HTERT RPE-1 (cell line): Measurements from ENCODE around the gene TFDP2.
"Not testable (repeated sequence)": the region's sequence is repeated elsewhere in the genome, so short reads cannot be mapped to it uniquely, and the experiment has no call there.

Experiments used
- in situ Hi-C: fragments of 300-500 bp; cut with MboI; formaldehyde crosslinking; loops from 4 replicates; pipeline ENCODE4 v1.14.3; 2020; ENCODE audit warnings: low sequenced_read_pairs

Gene TFDP2

DNA sequence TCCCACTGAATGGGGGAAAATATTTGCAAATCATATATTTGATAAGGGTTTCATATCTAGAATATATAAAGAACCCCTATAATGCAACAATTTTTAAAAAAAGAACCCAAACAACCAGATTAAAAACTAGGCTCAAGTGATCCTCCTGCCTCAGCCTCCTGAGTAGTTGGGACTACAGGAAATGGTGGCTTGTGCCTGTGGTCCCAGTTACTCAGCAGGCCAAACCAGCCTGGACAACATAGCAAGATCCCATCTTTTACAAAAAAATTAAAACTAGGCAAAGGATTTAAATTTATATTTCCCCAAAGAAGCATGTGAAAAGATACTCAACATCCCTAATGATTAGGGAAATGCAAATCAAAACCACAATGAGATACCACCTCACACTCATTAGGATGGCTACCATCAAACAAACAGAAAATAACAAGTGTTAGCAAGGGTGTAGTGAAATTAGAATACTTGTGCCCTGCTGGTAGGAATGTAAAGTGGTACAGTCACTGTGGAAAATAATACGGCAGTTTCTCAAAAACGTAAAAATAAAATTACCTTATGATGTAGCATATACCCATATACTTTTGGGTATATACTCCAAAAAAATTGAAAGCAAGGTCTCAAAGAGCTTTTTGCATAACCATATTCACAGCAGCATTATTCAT, 19.7 kb downstream of the TFDP2 start:
- in situ Hi-C loops = no loop called here

DNA sequence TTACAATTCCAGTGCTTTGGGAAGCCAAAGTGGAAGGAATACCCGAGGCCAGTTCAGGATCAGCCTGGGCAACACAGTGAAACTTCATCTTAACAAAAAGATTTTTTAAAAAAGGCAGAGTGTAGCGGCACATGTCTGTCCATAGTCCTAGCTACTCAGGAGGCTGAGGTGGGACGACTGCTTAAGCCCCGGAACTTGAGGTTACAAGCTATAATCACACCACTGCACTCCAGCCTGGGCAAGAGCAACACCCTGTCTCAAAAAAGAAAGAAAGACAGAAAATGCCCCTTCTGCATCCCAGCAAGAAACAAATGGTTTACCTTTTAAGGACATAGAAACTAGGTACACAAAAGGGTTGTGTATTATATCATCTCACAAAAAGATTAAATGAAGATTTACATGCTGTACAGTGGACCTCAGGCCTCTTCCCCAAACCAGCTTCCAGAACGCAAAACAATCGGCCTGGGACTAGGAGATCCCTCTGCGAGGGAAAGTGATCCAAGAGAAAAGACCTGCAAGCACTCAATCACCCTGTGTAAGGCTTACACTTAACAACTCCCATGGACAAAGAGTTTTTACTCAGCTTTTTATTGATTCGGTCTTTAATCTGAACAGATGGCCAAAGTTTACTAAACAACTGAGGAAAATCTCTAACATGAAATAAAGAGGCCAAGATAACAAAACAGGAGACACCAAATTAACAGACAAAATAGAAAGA, 21.2 kb downstream of the TFDP2 start:
- in situ Hi-C loops = no loop called here

DNA sequence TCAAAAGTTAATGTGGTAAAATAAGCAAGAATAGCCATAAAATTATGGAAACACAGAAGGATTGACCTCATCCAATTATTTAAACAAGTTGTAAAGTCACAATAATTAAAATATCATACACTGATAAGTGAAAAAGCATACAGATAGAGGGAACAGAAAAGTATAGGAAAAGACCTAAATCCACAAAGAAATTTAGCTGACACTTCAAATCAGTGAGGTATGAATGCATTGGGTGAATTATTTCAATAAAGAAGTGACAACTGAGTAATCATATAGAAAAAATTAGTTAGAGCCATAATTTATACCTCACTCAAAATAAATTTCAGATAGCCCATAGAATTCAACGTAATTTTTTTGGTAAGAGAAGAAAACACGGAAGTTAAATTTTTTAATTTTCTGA, 25.1 kb downstream of the TFDP2 start:
- in situ Hi-C loops = no loop called here

DNA sequence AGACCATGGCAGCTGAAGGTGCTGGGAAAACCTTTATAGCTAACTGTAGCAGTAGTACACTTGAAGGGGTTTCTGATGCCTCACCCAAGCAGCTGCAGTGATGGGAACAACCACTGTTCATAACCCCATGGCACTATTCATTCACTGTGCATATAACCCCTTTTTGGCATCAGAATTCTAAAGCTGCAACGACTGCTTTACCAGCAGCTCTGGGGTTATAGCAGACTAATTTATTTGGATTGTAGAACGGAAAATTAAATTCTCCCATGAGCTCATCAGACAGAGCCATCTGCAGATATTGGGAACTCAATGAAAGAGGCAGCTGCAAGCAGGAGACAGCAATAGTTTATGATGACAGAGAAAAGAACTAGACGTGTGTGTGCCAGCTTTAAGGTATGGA, 28.6 kb downstream of the TFDP2 start:
- in situ Hi-C loops = no loop called here

DNA sequence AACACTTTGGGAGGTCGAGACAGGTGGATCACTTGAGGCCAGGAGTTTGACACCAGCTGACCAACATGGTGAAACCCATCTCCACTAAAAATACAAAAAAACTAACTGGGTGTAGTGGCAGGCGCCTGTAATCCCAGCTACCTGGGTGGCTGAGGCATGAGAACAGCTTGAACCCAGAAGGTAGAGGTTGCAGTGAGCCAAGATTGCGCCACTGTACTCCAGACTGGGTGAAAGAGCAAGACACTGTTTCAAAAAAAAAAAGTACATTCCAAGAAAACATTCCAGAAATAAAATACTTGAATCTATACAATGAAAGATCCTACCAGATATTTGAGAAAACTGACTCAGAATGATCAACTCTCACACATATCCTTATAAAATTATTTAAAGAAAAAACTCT, 30.4 kb downstream of the TFDP2 start:
- in situ Hi-C loops = no loop called here

DNA sequence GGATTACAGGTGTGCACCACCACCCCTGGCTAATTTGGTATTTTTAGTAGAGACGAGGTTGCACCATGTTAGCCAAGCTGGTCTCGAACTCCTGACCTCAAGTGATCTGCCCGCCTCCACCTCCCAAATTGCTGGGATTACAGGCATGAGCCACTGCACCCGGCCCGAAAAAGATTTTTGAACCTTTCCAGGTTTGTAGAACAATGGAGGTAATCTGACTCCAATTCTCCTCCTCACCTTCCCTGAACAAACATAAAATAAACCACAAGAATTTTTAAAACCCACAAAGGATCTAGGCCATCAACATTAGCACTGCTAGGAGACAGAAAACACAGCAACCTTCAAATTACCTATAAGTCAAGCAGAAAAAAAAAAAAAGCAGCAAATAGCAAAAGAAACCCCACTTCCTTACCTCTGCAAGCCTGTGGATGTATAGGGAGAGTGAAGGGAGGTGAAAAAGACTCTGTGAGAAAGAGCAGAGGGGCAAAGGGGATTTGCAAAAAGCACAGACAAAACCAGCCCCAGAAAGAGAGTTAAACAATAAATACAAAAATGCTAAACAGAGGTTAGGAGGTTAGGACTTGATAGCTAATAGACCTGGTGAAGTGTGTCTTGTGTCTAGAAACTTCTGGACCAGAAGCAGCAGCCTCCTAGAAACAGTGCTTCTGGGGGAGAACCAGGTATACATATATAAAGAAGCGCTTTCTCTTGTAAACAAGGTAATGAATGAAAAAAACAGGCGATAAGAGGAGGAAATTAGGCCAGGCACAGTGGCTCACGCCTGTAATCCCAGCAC, 32.1 kb downstream of the TFDP2 start:
- in situ Hi-C loops = no loop called here

DNA sequence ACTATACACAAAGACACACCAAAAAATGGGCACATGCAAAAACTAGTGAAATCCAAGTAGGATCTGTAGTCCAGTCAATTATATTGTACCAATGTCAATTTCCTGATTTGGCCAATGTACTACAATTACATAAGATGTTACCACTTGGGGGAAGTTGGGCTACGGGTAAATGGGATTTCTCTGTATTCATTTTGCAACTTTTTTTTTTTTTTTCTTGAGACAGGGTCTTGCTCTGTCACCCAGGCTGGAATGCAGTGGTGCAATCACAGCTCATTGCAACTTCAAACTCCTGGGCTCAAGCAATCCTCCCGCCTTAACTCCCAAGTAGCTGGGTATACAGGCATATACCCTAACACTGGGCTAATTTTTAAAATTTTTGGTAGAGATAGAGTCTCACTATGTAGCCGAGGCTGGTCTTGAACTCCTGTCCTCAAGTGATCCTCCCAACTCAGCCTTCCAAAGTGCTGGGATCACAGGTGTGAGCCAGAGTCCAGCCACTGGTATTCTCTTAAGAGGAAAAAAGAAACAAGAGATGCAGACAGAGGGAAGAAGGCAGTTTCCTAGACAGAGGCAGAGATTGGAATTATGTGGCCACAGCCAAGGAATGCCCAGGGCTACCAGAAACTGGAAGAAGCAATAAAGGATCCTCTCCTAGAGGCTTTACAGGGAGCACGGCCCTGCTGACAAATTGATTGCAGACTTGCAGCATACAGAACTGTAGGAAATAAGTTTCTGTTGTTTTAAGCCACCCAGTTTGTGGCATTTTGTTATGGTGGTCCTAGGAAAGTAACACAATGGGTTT, 33.3 kb downstream of the TFDP2 start:
- in situ Hi-C loops = no loop called here

DNA sequence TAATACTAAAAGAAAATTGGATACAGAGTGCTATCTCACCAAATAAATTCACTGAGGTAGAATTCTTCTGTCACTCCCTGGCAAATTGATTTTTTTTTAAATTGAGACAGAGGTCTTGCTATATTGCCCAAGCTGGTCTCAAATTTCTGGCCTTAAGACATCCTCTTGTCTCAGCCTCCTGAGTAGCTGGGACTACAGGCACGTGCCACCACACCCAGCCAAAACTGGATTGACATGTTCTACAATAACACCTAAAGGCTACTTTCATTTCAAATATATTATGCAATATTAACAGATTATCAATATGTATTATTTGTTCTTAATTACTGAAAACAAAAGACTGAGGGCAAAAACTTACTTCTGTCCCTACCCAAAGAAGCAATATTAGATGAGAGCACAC, 36.7 kb downstream of the TFDP2 start:
- in situ Hi-C loops = no loop called here

DNA sequence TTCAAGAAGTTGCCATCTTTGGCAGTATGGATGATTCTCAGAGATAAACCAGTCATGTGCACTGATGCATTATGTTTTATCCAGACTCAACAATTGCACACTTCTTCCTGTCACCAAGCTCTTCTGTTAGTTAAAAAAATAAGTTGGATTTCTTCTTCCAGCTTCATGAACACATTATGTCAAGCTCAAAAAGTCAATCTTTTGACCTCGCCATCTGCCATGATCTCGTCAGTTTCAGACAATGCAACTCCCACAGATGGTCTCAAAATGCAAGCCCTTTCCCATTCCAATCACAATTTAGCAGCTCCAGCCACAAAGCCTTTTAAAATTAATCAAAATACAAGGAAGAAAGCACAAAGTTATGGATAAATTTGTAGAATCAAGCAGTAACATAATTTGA, 42.8 kb downstream of the TFDP2 start:
- in situ Hi-C loops = no loop called here

DNA sequence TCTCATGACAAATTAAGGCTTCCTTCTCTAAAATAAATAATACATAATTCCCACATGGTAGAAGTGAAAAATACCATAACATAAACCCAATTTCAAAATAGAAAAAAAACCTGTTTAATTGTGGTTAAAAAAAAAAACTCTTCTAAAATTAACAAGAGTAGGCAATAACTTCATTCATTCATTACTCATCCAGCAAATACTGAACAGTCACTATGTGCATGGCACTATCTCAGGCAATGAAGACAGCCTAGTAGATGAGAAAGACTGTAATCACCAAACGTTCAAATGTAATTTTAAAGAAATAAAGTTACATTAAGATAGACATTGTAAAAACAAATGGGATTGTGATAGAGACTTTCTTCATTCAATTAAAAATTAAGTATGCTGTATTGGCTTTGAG, 43.4 kb downstream of the TFDP2 start:
- in situ Hi-C loops = no loop called here

DNA sequence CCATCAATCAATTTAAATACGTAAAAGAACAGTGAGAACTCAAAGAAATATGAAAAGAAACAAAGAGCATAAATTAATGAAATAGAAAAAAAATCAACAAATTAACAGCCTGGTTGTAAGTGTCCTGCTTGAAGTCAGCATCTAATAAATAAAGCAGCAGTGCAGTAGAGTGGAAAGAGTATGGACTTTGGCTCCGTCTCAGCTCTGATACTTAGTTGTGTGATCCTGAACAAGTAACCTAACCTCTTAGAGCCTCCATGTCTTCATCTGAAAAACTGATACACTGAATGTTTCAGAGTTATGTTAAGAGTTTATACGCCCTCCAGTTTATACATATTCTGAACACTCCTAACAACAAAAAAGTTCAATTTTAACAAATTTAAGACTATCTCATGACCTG, 44.6 kb downstream of the TFDP2 start:
- in situ Hi-C loops = no loop called here

DNA sequence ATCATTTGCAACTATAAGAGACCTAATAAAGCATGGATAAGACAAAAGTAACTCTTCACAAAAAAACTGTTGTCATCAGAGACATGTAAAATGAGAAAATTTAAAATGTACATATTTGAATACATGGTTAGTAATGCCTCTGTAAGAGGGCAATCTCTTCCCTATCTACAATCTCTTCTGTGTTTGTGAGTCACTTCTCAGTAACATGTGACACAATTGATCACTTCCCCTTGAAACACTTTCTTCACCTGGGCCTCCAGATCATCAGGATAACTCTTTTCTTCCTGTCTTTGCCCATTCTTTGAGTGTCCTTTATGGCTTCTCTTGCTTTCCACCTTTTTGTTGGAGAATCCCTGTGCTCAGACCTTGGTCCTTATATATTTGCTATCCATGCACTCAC, 50.4 kb downstream of the TFDP2 start:
- in situ Hi-C loops = no loop called here

DNA sequence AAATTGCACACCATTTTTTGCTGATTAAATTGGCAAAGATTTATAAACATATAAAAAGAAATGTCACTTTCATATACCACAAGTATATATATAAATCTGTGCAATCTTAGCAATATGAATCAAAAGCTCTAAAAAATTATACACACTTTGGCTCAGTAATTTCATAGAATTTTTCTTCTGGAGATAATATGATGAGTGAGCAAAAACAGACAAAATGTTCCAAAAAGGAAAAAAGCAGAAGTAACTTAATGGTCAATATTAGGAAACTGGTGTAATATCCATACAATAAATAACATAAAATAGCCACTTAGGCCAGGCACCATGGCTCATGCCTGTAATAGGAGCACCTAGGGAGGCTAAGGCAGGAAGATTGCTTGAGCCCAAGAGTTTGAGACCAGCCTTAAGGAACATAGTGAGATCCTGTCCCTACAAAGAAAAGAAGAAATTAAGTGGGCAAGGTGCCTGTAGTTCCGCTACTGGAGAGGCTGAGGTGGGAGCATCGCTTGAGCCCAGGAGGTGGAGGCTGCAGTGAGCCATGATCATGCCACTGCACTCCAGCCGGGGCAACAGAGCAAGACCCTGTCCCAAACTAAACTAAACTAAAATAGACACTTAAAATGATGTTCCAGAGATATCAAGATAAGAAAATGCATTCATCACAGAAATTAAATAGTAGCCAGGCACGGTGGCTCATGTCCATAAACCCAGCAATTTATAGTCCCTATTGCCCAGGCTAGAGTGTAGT, 52.1 kb downstream of the TFDP2 start:
- in situ Hi-C loops = no loop called here

DNA sequence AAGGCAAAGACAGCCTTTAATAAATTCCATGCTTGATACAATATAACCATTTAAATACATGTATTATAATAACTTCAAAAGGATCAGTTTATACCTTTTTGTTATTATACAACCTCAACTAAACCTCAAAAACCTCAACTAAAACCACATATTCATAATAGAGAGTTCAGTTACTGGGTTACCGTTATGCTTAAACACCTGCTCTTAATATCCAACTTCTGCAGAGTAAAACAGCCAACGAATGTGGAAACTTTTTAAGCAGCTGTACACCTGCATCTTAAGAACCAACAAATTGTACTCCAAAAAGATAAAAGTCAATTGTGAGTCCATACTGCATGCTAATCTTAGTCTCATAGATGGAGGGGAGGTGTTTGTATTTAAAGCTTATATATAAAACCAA, 53.5 kb downstream of the TFDP2 start:
- in situ Hi-C loops = no loop called here

DNA sequence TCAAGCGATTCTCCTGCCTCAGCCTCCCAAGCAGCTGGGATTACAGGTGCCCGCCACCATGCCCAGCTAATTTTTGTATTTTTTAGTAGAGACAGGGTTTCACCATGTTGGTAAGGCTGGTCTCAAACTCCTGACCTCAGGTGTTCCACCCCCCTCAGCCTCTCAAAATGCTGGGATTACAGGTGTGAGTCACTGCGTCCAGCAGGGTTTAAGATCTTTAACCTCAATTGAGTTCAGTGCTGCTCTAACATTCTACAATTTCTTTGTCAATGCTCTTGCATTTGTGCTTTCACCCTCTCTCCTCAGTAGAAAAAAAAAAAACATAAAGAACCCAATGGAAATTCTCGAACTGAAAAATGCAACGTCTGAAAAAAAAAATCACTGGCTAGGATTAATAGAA, 60.4 kb downstream of the TFDP2 start:
- in situ Hi-C loops = not testable (repeated sequence)

DNA sequence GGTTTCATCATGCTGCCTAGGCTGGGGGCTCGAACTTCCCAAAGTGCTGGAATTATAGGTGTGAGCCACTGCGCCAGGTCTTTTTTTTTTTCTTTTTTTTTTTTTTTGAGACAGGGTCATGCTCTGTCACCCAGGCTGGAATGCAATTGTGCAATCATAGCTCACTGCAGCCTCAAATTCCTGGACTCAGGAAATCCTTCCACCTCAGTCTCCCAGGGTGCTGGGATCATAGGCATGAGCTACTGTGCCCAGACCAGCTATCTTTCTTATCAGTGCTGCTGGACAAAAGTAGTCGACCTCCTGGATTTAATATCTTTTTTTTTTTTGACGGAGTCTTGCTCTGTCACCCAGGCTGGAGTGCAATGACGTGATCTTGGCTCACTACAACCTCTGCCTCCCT, 60.8 kb downstream of the TFDP2 start:
- in situ Hi-C loops = no loop called here

DNA sequence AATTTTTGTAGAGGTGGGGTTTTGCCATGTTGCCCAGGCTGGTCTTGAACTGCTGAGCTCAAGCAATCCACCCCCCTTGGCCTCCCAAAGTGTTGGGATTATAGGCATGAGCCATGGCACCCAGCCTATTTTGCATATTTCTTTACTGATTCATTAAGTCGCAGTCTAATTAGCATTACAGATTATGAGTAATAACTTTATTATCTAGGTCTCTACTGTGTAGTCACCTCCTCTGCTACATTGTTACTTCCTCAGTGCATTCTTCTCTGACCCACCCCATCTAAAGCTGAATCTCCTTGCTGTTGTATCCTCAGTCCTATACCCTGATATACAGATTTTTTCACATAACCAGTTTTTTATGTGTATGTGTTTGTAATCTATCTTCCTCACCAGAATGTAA, 61.7 kb downstream of the TFDP2 start:
- in situ Hi-C loops = no loop called here

DNA sequence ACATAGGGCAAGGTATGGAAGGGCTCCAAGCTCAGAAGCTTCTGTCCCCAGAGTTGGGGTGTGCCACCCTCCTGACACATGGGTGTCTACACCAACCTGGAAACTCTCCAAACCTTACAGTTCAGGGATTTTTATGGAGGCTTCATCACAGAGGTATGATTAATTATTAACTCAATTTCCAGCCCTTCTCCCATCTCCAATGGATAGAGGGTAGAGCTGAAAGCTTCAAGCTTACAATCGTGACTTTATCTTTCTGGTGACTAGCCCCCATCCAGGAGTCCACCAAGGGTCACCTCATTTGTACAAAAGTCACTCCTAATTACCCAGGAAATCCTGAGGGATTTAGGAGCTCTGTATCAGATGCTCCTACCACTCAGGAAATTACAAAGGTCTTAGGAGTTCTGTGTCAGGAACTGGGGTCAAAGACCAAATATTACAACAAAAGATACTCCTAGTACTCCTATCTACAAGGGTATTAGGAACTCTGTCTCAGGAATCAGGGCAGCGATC, 62.7 kb downstream of the TFDP2 start:
- in situ Hi-C loops = no loop called here

DNA sequence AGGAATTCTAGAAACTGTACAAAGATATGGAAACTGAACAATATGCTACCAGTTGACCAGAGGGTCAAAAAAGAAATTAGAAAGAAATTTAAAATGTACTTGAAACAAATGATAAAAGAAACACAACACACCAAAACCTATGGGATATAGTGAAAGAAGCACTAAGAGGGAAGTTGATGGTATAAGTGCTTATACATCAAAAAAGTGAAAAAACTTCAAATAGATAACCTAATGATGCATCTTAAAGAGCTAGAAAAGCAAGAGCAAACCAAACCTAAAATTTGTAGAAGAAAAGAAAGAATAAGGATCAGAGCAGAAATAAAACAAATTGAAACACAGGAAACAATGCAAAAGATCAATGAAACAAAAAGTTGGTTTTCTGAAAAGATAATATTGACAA, 68.2 kb downstream of the TFDP2 start:
- in situ Hi-C loops = no loop called here

DNA sequence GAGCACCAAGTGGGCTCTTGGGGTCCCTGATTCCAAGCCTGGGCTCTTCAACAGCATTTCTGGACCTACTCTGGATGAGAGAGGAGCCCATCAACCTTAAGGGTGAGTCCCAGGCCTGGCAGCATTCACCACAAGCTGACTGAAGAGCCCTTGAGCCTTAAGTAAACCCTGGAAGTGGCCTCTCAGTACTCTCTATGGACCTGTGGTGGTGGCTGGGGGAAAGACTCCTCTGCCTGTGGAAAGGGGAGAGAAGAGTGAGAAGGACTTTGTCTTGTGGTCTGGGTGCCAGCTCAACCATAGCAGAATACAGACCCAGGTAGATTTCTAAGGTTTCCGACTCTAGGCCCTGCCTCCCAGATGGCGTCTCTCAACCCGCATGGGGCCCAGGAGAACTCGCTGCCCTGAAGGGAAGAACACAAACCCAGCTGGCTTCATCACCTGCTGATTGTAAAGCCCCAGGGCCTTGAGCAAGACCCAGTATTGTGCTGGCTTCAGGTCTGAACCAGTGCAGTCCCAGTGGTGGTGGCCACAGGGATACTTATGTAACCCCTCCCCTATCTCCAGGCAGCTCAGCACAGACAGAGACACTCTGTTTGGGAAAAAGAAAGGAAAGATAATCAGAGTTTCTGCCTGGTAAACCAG, 71.4 kb downstream of the TFDP2 start:
- in situ Hi-C loops = no loop called here
